Smooth muscle cell (in vitro differentiated cells): ENCODE measurements around the gene FAM168A. TPM values are rescaled to one million over a fixed set of nuclear protein-coding genes. Genes with fewer than 3 reads are reported as not detected.

ENCODE experiments used
- DNase-seq: peaks from one replicate; lab custom pipeline; 2025; ENCODE audit not compliant: unreplicated experiment; lab: John Stamatoyannopoulos, UW
- H2AFZ ChIP-seq: fragments of 200-600 bp; sonication (generic); 2 replicates; pipeline ENCODE4 v1.6.0; 2016; ENCODE audit warnings: antibody characterized with exemption, low read depth, mild to moderate bottlenecking
- H3F3A ChIP-seq: fragments of 200-600 bp; sonication (generic); 2 replicates; pipeline ENCODE4 v1.6.0; 2017; ENCODE audit warnings: antibody characterized with exemption, low read depth
- H3K27ac ChIP-seq: fragments of 200-600 bp; sonication (generic); 2 replicates; pipeline ENCODE4 v1.5.1; 2016; ENCODE audit warnings: low read depth, mild to moderate bottlenecking
- H3K27me3 ChIP-seq: fragments of 200-600 bp; sonication (generic); 2 replicates; pipeline ENCODE4 v1.6.1; 2016; ENCODE audit warnings: low read depth, mild to moderate bottlenecking
- H3K36me3 ChIP-seq: fragments of 200-600 bp; sonication (generic); 2 replicates; pipeline ENCODE4 v1.5.1; 2016; ENCODE audit warnings: low read depth
- H3K4me1 ChIP-seq: fragments of 200-600 bp; sonication (generic); 2 replicates; pipeline ENCODE4 v1.5.1; 2016; ENCODE audit warnings: low read depth
- H3K4me2 ChIP-seq: fragments of 200-600 bp; sonication (generic); 2 replicates; pipeline ENCODE4 v1.6.0; 2016; ENCODE audit warnings: mild to moderate bottlenecking
- H3K4me3 ChIP-seq: fragments of 200-600 bp; sonication (generic); 2 replicates; pipeline ENCODE4 v1.5.1; 2016; ENCODE audit warnings: mild to moderate bottlenecking
- H3K79me2 ChIP-seq: fragments of 200-600 bp; sonication (generic); 2 replicates; pipeline ENCODE4 v1.6.0; 2016; ENCODE audit warnings: low read depth, mild to moderate bottlenecking
- H3K9ac ChIP-seq: fragments of 200-600 bp; sonication (generic); 2 replicates; pipeline ENCODE4 v1.6.0; 2016; ENCODE audit warnings: low read depth
- H3K9me3 ChIP-seq: fragments of 200-600 bp; sonication (generic); replicated peaks from 2 replicates; pipeline ENCODE4 v1.5.1; 2016; ENCODE audit warnings: low read depth
- H4K20me1 ChIP-seq: fragments of 200-600 bp; sonication (generic); 2 replicates; pipeline ENCODE4 v1.6.0; 2016; ENCODE audit warnings: low read depth
- WGBS: methylation state at CpG from one replicate; pipeline ENCODE4 v1.1.7; 2016; ENCODE audit warnings: low lambda C conversion rate; 5-methylcytosine and 5-hydroxymethylcytosine counted together
- polyA plus RNA-seq: library from polyadenylated mRNA; unstranded; fragments of >200 nt; fragmentation: Nextera tagmentation; extraction: Ambion mirVana; gene quantifications from 2 replicates; pipeline ENCODE4 v1.2.1, GENCODE V29; 2016
- total RNA-seq: library from RNA; depleted of rRNA; stranded (reverse); fragments of >200 nt; gene quantifications from 2 replicates; pipeline ENCODE4 v1.2.3, GENCODE V29; 2014
- TF ChIP-seq, protein P1 (sequence below): fragments of 200-600 bp; sonication (generic); IDR thresholded peaks from 2 replicates; pipeline ENCODE4 v1.5.1; 2017; ENCODE audit warnings: borderline replicate concordance, mild to moderate bottlenecking, antibody characterized with exemption; ENCODE audit not compliant: insufficient read depth, poor library complexity, severe bottlenecking

FAM168A gene
- total and polyA plus RNA-seq, 2 experiments from 2014 or later, result 10.8 to 32.5 TPM

DNA sequence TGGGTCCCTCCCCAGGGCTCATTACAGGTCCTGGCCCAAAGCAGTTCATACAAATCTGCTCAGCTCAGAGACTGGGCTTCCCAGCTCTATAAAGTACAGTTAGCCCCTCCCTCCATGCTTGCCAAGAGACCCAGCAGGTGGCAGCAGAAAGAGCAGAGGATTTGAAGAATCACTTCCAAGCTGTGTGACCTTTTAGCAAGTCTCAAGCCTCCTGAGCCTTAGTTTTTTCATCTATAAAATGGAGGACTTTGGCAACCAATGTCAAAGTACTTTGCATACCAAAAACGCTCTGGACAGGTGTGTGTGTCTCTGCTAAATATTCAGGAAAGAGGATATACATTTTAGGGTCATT, 195.1 kb downstream of the FAM168A start:
- Histone ChIP-seq H2AFZ (no peak overlapping the region), H3F3A (no peaks in the 10 kb centered on the region), H3K36me3 (no peaks in the 10 kb centered on the region), H4K20me1 (no peaks in the 10 kb centered on the region), H3K27me3 (no peaks in the 10 kb centered on the region), H3K4me3 (no peak overlapping the region), H3K9ac (no peak overlapping the region), H3K9me3 (no peaks in the 10 kb centered on the region), H3K27ac (no peak overlapping the region), H3K79me2 (no peaks in the 10 kb centered on the region), H3K4me2 (no peak overlapping the region), H3K4me1 (no peaks in the 10 kb centered on the region)
- WGBS, result 83% methylated on average over 1 of the region's 1 CpG
- no peak for DNase-seq
- TF ChIP-seq, protein P1, sequence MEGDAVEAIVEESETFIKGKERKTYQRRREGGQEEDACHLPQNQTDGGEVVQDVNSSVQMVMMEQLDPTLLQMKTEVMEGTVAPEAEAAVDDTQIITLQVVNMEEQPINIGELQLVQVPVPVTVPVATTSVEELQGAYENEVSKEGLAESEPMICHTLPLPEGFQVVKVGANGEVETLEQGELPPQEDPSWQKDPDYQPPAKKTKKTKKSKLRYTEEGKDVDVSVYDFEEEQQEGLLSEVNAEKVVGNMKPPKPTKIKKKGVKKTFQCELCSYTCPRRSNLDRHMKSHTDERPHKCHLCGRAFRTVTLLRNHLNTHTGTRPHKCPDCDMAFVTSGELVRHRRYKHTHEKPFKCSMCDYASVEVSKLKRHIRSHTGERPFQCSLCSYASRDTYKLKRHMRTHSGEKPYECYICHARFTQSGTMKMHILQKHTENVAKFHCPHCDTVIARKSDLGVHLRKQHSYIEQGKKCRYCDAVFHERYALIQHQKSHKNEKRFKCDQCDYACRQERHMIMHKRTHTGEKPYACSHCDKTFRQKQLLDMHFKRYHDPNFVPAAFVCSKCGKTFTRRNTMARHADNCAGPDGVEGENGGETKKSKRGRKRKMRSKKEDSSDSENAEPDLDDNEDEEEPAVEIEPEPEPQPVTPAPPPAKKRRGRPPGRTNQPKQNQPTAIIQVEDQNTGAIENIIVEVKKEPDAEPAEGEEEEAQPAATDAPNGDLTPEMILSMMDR, result no peak

DNA sequence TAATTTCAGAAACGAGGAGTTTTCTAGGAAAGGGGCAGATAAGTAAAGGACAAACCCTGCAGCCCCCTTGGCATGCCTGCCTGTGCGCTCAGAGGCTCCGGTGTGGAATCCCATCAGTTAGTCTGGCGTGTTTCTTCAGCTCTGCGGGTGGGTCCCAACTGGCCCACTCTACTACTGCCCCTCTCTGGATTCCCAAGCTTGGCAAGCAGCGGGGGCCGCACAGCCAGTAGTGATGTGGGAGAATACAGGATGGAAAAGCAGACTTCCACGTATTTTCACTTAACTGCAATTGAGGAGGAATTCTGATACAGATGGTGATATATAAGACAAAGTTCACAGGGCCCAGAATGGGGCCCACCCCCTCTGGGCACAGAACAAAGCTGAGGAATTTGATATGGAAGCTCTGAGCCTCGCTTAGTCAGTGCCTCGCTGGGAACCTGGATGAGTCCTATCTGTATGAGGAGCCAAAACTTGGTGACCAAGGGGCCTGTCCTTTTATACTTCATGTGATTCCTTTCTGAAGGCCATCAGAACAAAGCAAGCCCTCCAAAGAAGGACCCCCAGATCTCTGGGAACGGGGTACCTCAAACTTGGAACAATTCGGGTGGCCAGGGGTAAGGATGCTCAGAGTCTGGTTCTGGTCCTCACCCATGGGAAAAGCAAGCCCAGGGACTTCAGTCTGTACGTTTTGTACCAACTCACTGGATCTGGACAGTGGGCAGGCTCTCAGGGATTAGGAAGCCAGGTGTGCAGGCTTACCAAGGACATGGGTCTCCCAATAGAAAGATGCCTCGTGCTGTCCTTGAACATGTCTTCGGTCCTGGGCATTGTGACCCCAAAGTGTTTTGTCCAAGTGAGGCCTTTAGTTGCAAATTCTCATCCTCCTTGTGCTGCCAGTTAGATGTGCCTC, 195.7 kb downstream of the FAM168A start:
- Histone ChIP-seq H4K20me1 (no peaks in the 10 kb centered on the region), H3F3A (no peaks in the 10 kb centered on the region), H3K9ac (no peak overlapping the region), H3K4me3 (no peak overlapping the region), H3K79me2 (no peaks in the 10 kb centered on the region), H3K27ac (no peak overlapping the region), H3K36me3 (no peaks in the 10 kb centered on the region), H3K27me3 (no peaks in the 10 kb centered on the region), H3K4me1 (no peaks in the 10 kb centered on the region), H3K9me3 (no peaks in the 10 kb centered on the region), H3K4me2 (no peak overlapping the region), H2AFZ (no peak overlapping the region)
- TF ChIP-seq, protein P1, result no peak
- 94% methylated on average over 15 of the region's 15 CpGs for whole genome bisulfite sequencing
- DNase-seq, result no peak

DNA sequence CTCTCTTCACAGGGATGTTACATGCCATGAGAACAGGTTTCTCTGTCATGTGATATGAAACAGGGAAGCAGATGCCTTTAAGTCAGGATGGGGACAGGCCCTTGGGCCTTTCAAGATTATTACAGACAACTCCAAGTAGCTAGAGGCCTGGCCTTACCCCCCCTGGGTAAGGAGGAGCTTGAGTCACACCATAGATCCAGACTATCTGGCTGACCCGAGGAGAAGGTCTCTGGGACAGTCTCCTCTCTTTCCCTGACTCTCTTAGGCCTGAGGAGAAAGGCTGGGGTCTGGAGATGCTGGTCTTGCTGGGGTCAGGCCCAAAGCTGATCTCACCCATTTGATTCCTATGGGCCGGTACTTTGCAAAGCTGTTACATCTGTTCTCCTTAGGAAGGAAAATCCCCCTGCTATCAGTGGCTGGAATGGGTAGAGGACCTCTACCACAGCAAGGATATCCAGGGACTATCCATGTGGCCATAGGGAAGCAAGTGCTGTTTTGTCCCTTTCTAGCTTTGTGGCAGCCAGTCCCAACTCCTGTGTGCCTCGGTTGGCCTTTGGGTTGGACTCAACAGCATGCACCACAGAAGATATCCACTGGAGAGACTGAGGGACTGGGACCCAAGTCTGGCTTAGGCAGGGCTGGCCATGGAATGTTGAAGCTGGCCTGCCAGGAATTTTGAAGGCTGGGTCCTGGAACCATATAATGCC, 196.5 kb downstream of the FAM168A start:
- Histone ChIP-seq H3K36me3 (no peaks in the 10 kb centered on the region), H3K4me3 (no peak overlapping the region), H3K27ac (no peak overlapping the region), H3F3A (no peaks in the 10 kb centered on the region), H3K27me3 (no peaks in the 10 kb centered on the region), H3K9me3 (no peaks in the 10 kb centered on the region), H3K9ac (no peak overlapping the region), H2AFZ (no peak overlapping the region), H3K79me2 (no peaks in the 10 kb centered on the region), H3K4me1 (no peaks in the 10 kb centered on the region), H4K20me1 (no peaks in the 10 kb centered on the region), H3K4me2 (no peak overlapping the region)
- 68% methylated on average over 3 of the region's 3 CpGs for WGBS
- TF ChIP-seq, protein P1, result no peak
- no peak for DNase-seq
